Type B pancreatic cell (in vitro differentiated cells): ENCODE measurements around the gene RAB7A. TPM values are rescaled to one million over a fixed set of nuclear protein-coding genes. Genes with fewer than 3 reads are reported as not detected.

Source experiments
- DNase-seq: peaks from one replicate; pipeline ENCODE4 v3.0.0; 2021; ENCODE audit warnings: mixed read lengths; ENCODE audit not compliant: unreplicated experiment; ENCODE audit errors: extremely low spot score
- H3K27ac Mint-ChIP-seq: 2 replicates; pipeline ENCODE4 v1.8.0; 2021; ENCODE audit warnings: mild to moderate bottlenecking, mixed read lengths
- H3K27me3 Mint-ChIP-seq: 2 replicates; pipeline ENCODE4 v1.8.0; 2021; ENCODE audit warnings: mixed read lengths
- H3K36me3 Mint-ChIP-seq: 2 replicates; pipeline ENCODE4 v1.8.0; 2021; ENCODE audit warnings: mixed read lengths
- H3K4me1 Mint-ChIP-seq: one replicate; pipeline ENCODE4 v1.8.0; 2021; ENCODE audit warnings: mixed read lengths; ENCODE audit not compliant: unreplicated experiment
- H3K4me3 Mint-ChIP-seq: 2 replicates; pipeline ENCODE4 v1.8.0; 2021; ENCODE audit warnings: mild to moderate bottlenecking, mixed read lengths
- H3K9me3 Mint-ChIP-seq: 2 replicates; pipeline ENCODE4 v1.8.0; 2021; ENCODE audit warnings: mixed read lengths
- total RNA-seq: library from RNA; stranded (reverse); gene quantifications from 2 replicates; pipeline ENCODE4 v1.2.1, GENCODE V29; 2021; ENCODE audit warnings: low replicate concordance
- TF ChIP-seq, protein P1 (sequence below): fragments of 200-600 bp; sonication (generic); conservative IDR thresholded peaks from 2 replicates; pipeline ENCODE4 v1.5.0; 2021; ENCODE audit warnings: antibody characterized with exemption, mild to moderate bottlenecking

RAB7A gene
- total RNA-seq, 1 donor from 2014 or later: 157 TPM

DNA sequence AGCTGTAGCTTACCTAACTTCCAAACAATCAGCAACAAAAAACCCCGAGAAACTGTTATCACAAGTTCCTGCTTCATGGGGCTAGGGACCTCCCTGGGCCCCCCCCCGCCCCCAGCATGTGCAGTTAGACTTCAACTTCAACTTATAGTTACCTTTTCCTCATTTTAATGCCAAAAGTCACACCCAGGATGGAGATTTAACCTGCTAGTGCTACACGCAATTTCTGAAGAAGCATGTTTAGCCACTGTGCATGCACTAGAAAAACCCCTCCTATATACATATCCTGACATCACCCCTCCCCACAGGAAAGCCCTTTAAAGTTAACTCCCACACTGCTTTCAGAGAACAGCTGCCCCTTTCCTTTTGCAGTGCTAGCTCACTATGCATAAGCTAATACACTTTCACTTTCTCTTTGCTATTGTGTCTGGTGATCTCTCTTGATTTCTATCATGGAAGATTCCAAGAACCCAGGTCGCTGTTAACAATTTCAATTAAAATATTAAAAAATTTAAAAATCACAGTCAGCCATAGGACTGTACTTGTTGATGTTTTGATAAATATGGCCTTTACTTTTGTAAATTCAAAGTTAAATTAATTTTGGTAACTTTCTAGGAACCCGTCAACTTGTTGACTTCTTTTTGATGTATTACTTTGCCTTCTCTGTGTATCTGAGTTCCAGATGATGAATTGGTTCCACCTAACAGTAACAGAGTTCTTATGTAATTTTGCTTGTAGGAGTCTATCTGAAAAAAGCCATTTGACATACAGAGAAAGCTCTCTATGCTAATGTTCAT, 78.2 kb downstream of the RAB7A start:
- H3K9me3 Mint-ChIP-seq: no peaks in the 10 kb centered on the region
- H3K4me3 Mint-ChIP-seq: peak overlapping the region; percentile 4
- TF ChIP-seq, protein P1, sequence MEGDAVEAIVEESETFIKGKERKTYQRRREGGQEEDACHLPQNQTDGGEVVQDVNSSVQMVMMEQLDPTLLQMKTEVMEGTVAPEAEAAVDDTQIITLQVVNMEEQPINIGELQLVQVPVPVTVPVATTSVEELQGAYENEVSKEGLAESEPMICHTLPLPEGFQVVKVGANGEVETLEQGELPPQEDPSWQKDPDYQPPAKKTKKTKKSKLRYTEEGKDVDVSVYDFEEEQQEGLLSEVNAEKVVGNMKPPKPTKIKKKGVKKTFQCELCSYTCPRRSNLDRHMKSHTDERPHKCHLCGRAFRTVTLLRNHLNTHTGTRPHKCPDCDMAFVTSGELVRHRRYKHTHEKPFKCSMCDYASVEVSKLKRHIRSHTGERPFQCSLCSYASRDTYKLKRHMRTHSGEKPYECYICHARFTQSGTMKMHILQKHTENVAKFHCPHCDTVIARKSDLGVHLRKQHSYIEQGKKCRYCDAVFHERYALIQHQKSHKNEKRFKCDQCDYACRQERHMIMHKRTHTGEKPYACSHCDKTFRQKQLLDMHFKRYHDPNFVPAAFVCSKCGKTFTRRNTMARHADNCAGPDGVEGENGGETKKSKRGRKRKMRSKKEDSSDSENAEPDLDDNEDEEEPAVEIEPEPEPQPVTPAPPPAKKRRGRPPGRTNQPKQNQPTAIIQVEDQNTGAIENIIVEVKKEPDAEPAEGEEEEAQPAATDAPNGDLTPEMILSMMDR: no peak
- peaks cover 19% of the 10 kb centered on the region for H3K36me3 Mint-ChIP-seq
- peaks cover 8% of the 10 kb centered on the region for H3K4me1 Mint-ChIP-seq
- DNase-seq: no peak
- H3K27me3 Mint-ChIP-seq: no peaks in the 10 kb centered on the region
- H3K27ac Mint-ChIP-seq: peak overlapping the region; percentile 75

DNA sequence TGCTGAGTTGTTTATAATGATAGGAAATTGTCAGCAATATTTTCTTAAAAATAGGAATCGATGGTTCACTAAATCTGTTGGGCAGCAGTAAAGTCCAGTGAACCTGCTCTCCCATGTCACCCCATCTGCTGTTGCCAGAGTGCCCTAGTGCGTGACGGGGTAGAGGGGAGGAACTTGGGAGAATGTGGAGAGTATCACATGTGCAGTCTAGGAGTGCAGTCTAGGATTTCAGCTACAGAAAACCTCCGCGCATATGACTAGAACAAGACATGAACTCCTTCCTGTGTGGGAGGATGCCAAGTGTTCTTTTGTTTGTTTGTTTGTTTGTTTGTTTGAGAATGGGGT, 78.8 kb downstream of the RAB7A start:
- H3K9me3 Mint-ChIP-seq: no peaks in the 10 kb centered on the region
- no peak overlapping the region for H3K4me3 Mint-ChIP-seq
- TF ChIP-seq, protein P1: no peak
- H3K27ac Mint-ChIP-seq: no peak overlapping the region
- peaks cover 8% of the 10 kb centered on the region for H3K4me1 Mint-ChIP-seq
- no peak for DNase-seq
- H3K36me3 Mint-ChIP-seq: peaks cover 14% of the 10 kb centered on the region
- no peaks in the 10 kb centered on the region for H3K27me3 Mint-ChIP-seq

DNA sequence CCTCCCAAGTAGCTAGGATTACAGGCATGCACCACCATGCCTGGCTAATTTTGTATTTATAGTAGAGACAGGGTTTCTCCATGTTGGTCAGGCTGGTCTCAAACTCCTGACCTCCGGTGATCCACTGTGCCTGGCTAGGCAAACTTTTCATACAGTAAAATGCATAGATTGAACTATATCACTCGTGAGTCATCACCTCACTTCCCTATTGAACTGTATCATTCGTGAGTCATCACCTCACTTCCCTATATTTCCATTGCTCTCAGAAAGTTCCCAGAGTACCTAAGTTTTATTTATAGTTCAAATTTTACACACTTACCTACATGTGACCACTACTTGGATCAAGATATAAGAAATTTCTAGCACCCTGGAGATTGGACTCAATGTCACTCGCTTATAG, 79.8 kb downstream of the RAB7A start:
- peaks cover 11% of the 10 kb centered on the region for H3K36me3 Mint-ChIP-seq
- H3K4me3 Mint-ChIP-seq: no peak overlapping the region
- TF ChIP-seq, protein P1: no peak
- peak overlapping the region; percentile 39 for H3K27ac Mint-ChIP-seq
- H3K4me1 Mint-ChIP-seq: peaks cover 8% of the 10 kb centered on the region
- H3K27me3 Mint-ChIP-seq: no peaks in the 10 kb centered on the region
- no peaks in the 10 kb centered on the region for H3K9me3 Mint-ChIP-seq
- no peak for DNase-seq

DNA sequence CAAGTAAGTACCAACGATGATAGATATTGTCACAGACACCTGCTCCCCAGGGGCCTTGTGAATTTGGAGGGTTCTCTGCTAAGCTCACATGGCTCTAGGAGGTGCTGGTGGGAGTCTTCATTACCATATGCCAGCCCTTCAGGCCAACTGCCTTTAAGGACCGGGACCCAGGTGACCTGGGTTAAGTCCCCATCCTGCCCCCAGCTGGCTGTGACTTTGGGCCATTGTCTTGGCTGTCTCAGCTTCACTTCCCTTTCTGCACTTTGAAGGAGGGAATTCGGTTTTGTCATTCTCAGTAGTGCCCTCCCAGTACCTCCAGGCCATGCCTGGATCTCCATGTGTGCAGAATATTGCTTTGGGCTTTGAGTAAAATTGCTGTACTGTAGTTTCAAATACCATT, 80.6 kb downstream of the RAB7A start:
- H3K27me3 Mint-ChIP-seq: no peaks in the 10 kb centered on the region
- no peak for DNase-seq
- H3K36me3 Mint-ChIP-seq: peaks cover 16% of the 10 kb centered on the region
- TF ChIP-seq, protein P1: no peak
- H3K4me3 Mint-ChIP-seq: no peak overlapping the region
- peaks cover 8% of the 10 kb centered on the region for H3K4me1 Mint-ChIP-seq
- H3K27ac Mint-ChIP-seq: no peak overlapping the region
- no peaks in the 10 kb centered on the region for H3K9me3 Mint-ChIP-seq

DNA sequence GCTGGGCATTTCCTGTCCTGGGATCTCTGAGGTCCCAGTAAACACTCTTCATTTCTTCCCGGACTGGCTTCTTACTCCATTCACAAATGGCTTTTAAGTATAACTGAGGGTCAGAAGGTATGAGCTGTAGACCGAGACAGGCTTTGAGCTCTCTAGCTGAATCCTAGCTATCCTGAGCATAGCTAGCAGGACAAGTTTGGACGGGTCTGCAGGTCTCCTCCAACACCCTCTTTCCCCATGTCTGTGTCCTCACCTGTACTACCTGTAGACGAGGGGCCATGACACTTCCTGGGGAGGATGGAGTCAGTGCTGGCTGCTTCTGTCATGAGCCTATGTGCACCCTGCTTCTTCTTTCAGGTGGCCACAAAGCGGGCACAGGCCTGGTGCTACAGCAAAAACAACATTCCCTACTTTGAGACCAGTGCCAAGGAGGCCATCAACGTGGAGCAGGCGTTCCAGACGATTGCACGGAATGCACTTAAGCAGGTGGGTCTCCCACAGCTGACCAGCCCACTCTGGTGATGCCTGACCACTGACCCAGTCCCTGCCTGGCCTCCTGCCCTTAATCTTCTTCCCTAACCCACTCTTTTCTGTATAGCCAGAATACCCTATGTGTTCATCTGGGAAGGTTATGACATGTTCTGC, 81.3 kb downstream of the RAB7A start:
- TF ChIP-seq, protein P1: no peak
- DNase-seq: no peak
- H3K27me3 Mint-ChIP-seq: no peaks in the 10 kb centered on the region
- no peak overlapping the region for H3K4me3 Mint-ChIP-seq
- H3K27ac Mint-ChIP-seq: no peak overlapping the region
- peaks cover 8% of the 10 kb centered on the region for H3K4me1 Mint-ChIP-seq
- no peaks in the 10 kb centered on the region for H3K9me3 Mint-ChIP-seq
- peaks cover 12% of the 10 kb centered on the region for H3K36me3 Mint-ChIP-seq
